GM21717 (cell line): ENCODE data around the gene BCR.

ENCODE experiments used
- ATAC-seq: cut with Tn5 transposase; IDR thresholded peaks from one replicate; pipeline ENCODE4 v1.9.1; 2021; ENCODE audit warnings: mild to moderate bottlenecking, moderate library complexity; ENCODE audit not compliant: unreplicated experiment

The BCR gene

DNA sequence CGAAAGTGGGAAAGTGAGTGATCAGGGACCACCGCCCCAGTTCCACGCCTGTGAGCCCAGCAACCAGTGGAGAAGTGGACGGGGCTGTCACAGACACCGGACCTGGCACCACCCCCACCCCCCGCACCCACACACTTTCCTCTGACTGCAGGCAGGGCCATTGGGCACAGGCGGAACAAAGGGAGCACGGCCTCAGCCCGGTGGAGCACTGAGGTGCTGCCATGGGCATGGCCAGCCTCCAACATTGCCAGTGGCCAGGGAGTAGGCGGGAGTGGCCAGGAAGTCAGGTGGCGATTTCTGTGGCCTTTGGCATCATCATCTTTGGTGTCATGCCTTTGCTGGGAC lies 78.5 kb downstream of the BCR start:
- ATAC-seq: no peak

- ATAC-seq: no peak
Measured at GRCh38 chr22:23259916-23260644, 79.8 kb downstream of the BCR start.

GRCh38 chr22:23260645-23261581 lies 80.6 kb downstream of the BCR start:
- ATAC-seq: no peak

GRCh38 chr22:23261900-23262450 lies 81.7 kb downstream of the BCR start:
- ATAC-seq: no peak

GRCh38 chr22:23262518-23263332 lies 82.4 kb downstream of the BCR start:
- ATAC-seq: no peak

DNA sequence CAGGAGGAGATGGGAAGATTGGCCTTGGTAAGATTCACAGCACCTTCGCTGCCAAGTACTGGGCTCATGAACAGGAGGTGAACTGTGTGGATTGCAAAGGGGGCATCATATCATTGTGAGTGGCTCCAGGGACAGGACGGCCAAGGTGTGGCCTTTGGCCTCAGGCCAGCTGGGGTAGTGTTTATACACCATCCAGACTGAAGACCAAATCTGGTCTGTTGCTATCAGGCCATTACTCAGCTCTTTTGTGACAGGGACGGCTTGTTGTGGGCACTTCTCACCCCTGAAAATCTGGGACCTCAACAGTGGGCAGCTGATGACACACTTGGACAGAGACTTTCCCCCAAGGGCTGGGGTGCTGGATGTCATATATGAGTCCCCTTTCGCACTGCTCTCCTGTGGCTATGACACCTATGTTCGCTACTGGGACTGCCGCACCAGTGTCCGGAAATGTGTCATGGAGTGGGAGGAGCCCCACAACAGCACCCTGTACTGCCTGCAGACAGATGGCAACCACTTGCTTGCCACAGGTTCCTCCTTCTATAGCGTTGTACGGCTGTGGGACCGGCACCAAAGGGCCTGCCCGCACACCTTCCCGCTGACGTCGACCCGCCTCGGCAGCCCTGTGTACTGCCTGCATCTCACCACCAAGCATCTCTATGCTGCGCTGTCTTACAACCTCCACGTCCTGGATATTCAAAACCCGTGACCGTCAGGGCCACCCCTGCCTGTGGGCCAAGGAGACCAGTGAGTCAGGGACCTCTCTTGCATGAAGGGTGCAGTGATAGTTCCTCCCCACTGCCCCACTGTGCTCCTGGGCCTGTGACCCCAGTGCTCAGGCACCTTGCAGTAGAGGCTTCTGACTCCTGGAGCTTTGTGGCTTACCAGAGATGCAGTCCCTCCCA lies 83.6 kb downstream of the BCR start:
- ATAC-seq: no peak

DNA sequence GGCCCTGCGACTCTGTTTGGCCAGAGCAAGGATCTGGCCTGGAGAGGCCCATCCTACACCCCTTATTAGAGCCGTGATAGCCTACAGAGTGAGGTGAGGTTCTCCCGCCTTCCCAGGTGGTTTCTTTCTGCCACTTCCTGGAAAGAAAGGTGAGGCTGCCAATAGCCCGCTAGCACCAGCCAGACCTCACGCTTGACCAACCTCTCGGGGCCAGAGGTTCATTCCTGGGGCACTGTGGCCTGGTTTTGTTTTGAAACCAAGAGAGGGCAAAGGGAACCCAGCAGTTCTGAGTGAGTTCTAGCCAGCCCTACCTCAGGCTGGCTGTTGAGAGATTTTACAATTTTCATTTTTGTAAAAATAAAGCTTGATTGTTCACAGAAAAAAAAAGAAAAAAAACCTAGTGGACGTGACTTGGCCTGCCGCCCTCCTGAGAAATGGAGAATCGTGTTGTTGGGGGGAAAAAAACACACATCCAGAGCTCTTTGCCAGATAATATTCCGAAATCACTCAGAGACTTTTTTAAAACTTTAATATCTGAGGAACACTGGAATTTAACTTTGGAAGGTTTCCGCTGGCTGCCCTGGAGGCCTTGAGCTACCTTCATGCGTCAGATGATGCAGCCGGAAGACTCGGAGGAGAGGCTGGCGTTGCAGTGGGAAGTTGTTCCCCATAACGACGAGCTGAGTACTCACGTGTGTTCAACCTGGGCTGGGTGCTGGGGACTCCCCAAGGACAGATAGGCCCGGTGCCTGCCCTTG lies 84.5 kb downstream of the BCR start:
- ATAC-seq: no peak

GRCh38 chr22:23265368-23265700 lies 85.0 kb downstream of the BCR start:
- ATAC-seq: no peak

DNA sequence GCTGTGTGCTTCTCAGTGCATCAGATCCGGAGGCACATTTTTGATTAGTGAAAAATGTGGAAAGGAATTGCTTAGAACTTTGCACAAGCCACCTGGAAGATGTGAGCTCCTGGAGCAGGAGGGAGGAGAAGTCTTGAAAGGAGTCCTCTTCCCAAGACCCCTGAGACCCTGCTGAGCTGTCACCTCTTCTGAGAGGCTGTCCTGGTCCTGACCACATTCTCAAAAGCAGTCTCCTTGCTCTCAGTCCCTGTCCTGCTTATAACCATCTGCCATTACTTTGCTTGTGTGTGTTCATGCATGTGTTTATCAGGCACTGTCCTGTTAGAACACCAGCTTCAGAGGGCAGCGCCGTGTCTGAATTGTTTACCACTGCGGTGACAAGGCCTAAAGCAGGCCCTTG lies 86.5 kb downstream of the BCR start:
- ATAC-seq: no peak

DNA sequence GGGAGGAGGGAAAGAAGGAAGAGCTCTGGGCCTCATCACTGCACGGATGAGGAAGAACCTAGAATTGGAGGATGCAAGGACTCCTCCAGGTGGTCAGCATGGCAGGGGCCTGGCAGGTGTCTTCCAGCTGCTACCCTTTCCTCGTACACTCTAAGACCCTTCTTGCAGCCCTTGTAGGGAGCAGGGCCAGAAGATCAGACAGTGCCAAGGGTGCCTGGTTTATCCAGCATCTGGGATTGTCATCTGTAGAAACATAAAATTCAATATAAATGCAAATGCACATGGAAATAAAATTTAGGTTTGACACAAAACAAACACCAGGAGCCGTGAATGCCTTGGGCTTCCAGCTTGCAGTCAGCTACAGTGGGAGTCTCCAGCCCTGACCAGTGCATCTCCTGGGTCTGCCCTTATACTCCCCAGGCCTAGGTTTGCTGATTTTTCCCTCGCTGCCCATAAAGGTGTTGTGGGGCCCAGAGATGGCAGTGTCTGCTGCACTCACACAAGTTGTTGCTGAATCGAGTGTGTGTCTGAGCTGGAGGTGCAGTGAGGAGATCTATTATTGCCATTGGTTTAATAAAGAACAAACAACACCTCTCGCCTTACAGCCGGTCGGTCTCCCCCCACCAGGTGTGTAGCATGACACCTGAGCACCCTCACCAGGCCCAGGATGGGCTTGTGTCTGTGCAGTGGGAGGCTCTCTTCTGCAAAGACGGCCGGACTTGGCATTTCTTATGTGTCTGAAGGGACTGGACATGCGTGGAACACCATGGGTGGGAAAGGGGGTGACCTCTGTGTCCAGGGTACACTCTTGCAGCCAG lies 87.1 kb downstream of the BCR start:
- ATAC-seq: no peak

DNA sequence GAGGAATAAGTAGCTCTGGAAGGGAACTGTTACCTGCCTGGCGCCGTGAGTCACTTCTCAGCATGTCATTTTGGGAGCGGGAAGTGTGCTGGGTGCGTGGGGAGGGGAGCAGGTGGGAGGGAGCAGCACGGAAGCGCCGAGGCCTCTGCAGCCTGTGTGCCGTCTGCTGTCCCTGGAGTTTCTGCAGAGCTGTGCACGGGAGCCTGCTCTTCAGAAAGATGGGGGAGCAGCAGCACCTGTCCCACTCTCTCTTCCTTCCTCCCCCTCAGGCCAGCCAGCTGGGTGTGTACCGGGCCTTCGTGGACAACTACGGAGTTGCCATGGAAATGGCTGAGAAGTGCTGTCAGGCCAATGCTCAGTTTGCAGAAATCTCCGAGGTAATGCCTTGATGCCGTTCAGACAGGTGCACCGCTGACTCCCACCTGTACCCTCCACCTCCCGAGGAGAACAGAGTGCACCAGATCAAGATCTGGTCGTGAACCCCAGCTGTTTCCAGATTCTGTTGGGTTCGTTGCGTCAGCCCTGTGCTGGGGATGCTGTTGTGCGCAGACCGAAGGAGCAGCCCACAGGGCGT lies 87.9 kb downstream of the BCR start:
- ATAC-seq: no peak

DNA sequence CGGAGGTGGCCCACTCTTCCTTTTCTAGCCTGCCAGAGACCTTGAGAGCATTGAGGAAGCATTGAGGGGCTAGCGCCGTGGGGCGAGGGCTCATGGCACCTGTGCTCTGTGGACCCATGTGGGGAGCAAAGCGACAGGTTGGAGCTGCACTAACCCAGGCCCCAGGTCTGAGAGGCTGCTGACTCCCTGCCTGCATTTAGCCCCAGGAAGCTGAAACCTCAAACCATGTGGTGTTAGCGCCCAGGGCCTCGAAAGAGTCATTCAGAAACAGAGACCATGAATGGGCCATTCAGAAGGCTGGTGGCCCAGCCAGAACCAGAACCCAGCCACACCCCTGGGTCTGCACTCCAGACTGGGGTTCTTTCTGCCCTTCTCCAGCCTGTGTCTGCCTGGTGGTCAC lies 88.6 kb downstream of the BCR start:
- no peak for ATAC-seq

- no peak for ATAC-seq
Measured at GRCh38 chr22:23269441-23270211, 89.3 kb downstream of the BCR start.

DNA sequence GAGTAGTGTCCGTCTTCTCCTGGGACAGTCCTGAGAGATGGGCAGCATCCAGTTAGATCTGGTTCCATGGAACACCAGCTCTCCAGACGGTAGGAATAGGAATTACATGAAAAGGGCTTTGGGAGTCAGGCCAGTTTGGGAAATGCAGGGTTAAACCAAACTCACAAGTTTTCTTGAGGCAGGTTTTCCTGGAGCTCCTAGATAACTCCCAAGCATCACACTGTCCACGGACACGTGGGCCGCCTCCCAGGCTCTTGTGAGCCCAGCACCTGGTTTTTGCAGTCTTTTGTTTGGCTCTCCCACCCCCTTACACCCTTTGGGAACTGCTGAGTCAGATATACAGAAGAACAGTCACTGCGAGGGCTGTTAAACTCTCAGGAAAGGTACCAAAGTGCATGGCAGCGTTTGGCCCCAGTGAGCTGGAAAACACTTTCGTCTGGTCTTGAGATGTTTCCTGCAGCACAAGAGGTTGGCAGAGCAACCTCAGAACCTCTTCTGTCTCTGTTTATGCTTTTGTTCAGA lies 90.0 kb downstream of the BCR start:
- no peak for ATAC-seq

DNA sequence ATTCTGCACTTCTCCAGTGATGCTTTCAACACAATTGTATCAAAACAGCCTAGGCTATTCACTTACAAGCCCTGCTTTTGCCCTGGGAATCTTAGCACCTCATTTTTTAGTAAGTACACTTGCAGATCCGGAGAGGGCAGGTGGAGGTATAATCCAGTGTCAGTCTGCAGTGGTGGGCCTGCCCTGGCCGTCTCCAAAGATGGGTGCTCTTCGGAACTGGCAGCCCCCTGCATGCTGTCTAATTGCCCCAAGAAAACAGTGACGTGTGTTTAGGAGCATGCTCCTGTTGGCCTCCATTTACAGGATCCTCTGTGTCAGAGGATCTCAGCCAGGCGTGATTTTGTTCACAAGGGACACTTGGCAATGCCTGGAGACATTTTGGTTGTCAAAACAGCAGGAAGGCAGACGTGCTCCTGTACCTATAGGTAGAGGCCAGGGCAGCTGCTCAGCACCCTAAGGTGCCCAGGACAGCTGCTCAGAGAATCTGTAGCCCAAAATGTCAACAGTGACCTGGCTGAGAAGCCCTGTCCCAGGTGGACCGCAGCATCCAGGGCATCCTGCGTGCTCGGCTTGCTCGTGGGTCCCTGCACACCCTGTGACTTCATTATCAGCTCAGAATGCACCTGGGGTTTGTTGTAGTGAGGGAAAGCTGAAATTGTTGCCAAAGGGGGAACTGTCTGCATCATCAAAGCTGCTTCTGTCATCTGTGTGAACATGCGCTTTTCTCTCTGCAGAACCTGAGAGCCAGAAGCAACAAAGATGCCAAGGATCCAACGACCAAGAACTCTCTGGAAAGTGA lies 90.7 kb downstream of the BCR start:
- ATAC-seq: no peak

GRCh38 chr22:23271597-23271908 lies 91.2 kb downstream of the BCR start:
- ATAC-seq: no peak

DNA sequence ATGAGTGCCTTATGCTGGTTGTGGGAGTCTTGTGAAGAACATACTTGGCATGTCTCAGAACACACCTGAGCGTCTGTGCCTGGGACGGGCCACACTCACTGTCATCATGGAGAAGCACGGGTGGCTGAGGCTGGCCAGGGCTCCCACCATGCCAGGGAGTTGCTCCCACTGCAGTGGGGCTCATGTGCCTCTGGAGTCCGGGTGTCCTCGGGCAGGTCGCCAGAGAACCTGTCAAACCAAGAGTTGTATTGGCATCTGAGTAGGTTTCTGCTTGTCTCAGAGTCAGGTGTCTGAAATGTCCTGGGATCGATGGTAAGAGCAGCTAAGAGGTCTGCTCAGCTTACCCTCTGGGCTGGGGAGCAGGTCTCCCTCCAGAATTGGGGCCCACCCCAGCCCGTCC lies 92.1 kb downstream of the BCR start:
- ATAC-seq: no peak
